Measurements from ENCODE around the gene ARSK.

DNA sequence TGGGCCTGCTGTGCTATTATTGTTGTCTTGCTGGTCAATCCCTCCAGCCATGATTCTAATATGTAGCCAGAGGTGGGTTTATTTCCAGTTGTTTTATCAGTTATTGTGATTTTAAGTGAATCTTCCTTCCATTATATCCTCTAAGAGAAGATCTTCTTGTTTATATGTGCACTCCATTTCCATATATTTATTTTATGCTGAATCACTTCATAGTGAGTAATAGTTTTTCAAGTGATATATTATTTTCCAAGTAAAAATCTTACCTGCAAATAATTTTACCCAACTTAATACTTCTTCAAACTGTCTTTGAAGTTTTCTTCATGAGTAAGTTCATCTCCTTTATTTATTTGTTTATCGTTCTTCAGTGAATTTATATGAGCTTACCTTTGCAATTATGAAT, 51.5 kb downstream of the ARSK start:
- TF ChIP-seq, protein P1, sequence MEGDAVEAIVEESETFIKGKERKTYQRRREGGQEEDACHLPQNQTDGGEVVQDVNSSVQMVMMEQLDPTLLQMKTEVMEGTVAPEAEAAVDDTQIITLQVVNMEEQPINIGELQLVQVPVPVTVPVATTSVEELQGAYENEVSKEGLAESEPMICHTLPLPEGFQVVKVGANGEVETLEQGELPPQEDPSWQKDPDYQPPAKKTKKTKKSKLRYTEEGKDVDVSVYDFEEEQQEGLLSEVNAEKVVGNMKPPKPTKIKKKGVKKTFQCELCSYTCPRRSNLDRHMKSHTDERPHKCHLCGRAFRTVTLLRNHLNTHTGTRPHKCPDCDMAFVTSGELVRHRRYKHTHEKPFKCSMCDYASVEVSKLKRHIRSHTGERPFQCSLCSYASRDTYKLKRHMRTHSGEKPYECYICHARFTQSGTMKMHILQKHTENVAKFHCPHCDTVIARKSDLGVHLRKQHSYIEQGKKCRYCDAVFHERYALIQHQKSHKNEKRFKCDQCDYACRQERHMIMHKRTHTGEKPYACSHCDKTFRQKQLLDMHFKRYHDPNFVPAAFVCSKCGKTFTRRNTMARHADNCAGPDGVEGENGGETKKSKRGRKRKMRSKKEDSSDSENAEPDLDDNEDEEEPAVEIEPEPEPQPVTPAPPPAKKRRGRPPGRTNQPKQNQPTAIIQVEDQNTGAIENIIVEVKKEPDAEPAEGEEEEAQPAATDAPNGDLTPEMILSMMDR (IDR thresholded peaks at IDR 0.05) = no peak
- TF ChIP-seq POLR2AphosphoS5 (IDR thresholded peaks at IDR 0.05) = no peak
- TF ChIP-seq POLR2A (IDR thresholded peaks at IDR 0.05) = no peak

All from prostate gland (tissue), 2 donors.